ENCODE measurements around the gene GLOD4.

Gene GLOD4

DNA sequence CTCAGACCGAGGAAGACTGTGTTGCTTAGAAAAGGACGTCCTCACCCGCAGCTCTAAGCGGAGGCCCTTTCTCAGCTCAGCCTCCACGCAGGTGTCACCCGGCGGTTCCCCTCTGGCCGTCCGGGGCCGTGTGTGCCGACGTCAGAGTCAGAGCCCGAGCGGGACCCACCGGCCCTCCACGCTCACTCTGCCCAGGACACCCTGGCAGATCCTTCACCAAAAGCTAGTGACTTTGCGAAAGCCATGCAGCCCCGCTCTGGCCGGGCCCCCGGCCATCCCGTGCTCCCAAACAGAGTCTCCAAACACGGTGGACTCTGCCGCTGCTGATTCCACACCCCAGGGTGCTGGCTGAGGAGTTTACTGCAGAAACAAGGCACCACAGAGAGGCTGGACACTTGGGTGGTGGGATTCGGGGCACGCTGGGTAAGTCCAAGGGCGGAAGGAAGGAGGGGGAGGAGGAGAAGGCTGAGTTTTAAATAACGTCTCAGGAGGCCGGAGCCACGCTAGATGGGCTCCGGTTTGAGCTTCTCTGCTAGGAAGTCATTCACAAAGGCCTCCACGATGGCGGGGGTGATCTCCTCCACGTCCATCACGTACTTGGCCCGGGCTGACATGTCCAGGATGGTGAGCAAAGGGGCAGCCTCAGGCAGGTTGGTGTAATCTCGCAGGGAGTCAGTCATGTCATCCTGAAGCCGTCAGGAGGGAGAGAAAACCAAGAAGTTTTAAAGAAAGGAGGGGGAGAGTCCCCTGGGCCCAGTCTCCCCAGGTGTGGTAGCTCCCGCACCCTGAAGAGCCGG lies 18.6 kb upstream of the GLOD4 start:
- H3K36me3 ChIP-seq (ENCODE audit: insufficient read depth, low read length), result peaks cover 4% of the 10 kb centered on the region; the same call in 1 of the 2 replicates
- no peaks in the 10 kb centered on the region for H3K27me3 ChIP-seq (ENCODE audit: insufficient read depth, low read length, poor library complexity)
- H2AFZ ChIP-seq (ENCODE audit: low read depth, low read length), result no peak overlapping the region
- ATAC-seq (ENCODE audit: insufficient read depth, low read depth) (no peak), DNase-seq (no peak)
- no peak overlapping the region for H3K4me3 ChIP-seq (ENCODE audit: low read depth in 1 of 2, low read length in 2 of 2)
- H3K27ac ChIP-seq (ENCODE audit: low read length), result no peak overlapping the region
- H4K20me1 ChIP-seq (ENCODE audit: insufficient read depth, low read length), result 0 out of 2 replicates have a peak, but pooled peaks cover 3% of the 10 kb centered on the region
- TF ChIP-seq EZH2 (IDR thresholded peaks at IDR 0.05; ENCODE audit: borderline replicate concordance, low read depth, low read length, severe bottlenecking), result no peak
- no peak for TF ChIP-seq CTCF (IDR thresholded peaks at IDR 0.05; ENCODE audit: borderline replicate concordance, extremely low read depth, low read length, poor library complexity, severe bottlenecking)
- H3K4me1 ChIP-seq (ENCODE audit: insufficient read depth, low read length), result no peaks in the 10 kb centered on the region
- no peak overlapping the region for H3K9ac ChIP-seq (ENCODE audit: low read depth, low read length)
- no peaks in the 10 kb centered on the region for H3K9me3 ChIP-seq (ENCODE audit: insufficient read depth, low read length, severe bottlenecking)
- no peaks in the 10 kb centered on the region for H3K79me2 ChIP-seq (ENCODE audit: insufficient read depth, low read length)
- H3K4me2 ChIP-seq (ENCODE audit: insufficient read depth, low read length), result no peak overlapping the region

GRCh38 chr17:799261-799660 lies 17.2 kb upstream of the GLOD4 start:
- no peaks in the 10 kb centered on the region for H3K9me3 ChIP-seq (ENCODE audit: insufficient read depth, low read length, severe bottlenecking)
- H3K27ac ChIP-seq (ENCODE audit: low read length), result no peak overlapping the region
- no peak for ATAC-seq (ENCODE audit: insufficient read depth, low read depth)
- 0 out of 2 replicates have a peak, but pooled peaks cover 3% of the 10 kb centered on the region for H4K20me1 ChIP-seq (ENCODE audit: insufficient read depth, low read length)
- no peak overlapping the region for H3K9ac ChIP-seq (ENCODE audit: low read depth, low read length)
- H3K79me2 ChIP-seq (ENCODE audit: insufficient read depth, low read length), result no peaks in the 10 kb centered on the region
- no peak overlapping the region for H2AFZ ChIP-seq (ENCODE audit: low read depth, low read length)
- peaks cover 9% of the 10 kb centered on the region; the same call in 1 of the 2 replicates for H3K36me3 ChIP-seq (ENCODE audit: insufficient read depth, low read length)
- no peak overlapping the region for H3K4me3 ChIP-seq (ENCODE audit: low read depth in 1 of 2, low read length in 2 of 2)
- no peaks in the 10 kb centered on the region for H3K4me1 ChIP-seq (ENCODE audit: insufficient read depth, low read length)
- H3K27me3 ChIP-seq (ENCODE audit: insufficient read depth, low read length, poor library complexity), result no peaks in the 10 kb centered on the region
- no peak for TF ChIP-seq CTCF (IDR thresholded peaks at IDR 0.05; ENCODE audit: borderline replicate concordance, extremely low read depth, low read length, poor library complexity, severe bottlenecking)
- no peak for TF ChIP-seq EZH2 (IDR thresholded peaks at IDR 0.05; ENCODE audit: borderline replicate concordance, low read depth, low read length, severe bottlenecking)
- DNase-seq, result no peak
- H3K4me2 ChIP-seq (ENCODE audit: insufficient read depth, low read length), result no peak overlapping the region

GRCh38 chr17:798246-798645 lies 16.2 kb upstream of the GLOD4 start:
- H3K27me3 ChIP-seq (ENCODE audit: insufficient read depth, low read length, poor library complexity), result no peaks in the 10 kb centered on the region
- peaks cover 8% of the 10 kb centered on the region; the same call in 1 of the 2 replicates for H4K20me1 ChIP-seq (ENCODE audit: insufficient read depth, low read length)
- H3K4me2 ChIP-seq (ENCODE audit: insufficient read depth, low read length), result no peak overlapping the region
- H3K9ac ChIP-seq (ENCODE audit: low read depth, low read length), result no peak overlapping the region
- H3K79me2 ChIP-seq (ENCODE audit: insufficient read depth, low read length), result no peaks in the 10 kb centered on the region
- H3K27ac ChIP-seq (ENCODE audit: low read length), result no peak overlapping the region
- peaks cover 15% of the 10 kb centered on the region; the same call in 1 of the 2 replicates for H3K36me3 ChIP-seq (ENCODE audit: insufficient read depth, low read length)
- TF ChIP-seq CTCF (IDR thresholded peaks at IDR 0.05; ENCODE audit: borderline replicate concordance, extremely low read depth, low read length, poor library complexity, severe bottlenecking), result no peak
- no peak for TF ChIP-seq EZH2 (IDR thresholded peaks at IDR 0.05; ENCODE audit: borderline replicate concordance, low read depth, low read length, severe bottlenecking)
- H3K9me3 ChIP-seq (ENCODE audit: insufficient read depth, low read length, severe bottlenecking), result no peaks in the 10 kb centered on the region
- H3K4me3 ChIP-seq (ENCODE audit: low read depth in 1 of 2, low read length in 2 of 2), result no peak overlapping the region
- no peak for ATAC-seq (ENCODE audit: insufficient read depth, low read depth)
- no peaks in the 10 kb centered on the region for H3K4me1 ChIP-seq (ENCODE audit: insufficient read depth, low read length)
- H2AFZ ChIP-seq (ENCODE audit: low read depth, low read length), result no peak overlapping the region
- no peak for DNase-seq

Measured in DND-41 (cell line).